Measurements from ENCODE around the gene KRTAP4-7. TPM values are rescaled to one million over a fixed set of nuclear protein-coding genes. Genes with fewer than 3 reads are reported as not detected.

KRTAP4-7 gene
- polyA plus RNA-seq, 1 of the 3 experiments (the other 2 are of a cell fraction) = not detected

- peaks cover 0 to 3% of the 10 kb centered on the region in 2 experiments for H3K36me3 ChIP-seq (replicated peaks in 1 of 2; ENCODE audit: control insufficient read depth in 1 of 2, insufficient read depth in 2 of 2, low read length in 1 of 2)
- no peaks in the 10 kb centered on the region for H3K4me1 ChIP-seq (ENCODE audit: control insufficient read depth in 1 of 2, insufficient read depth in 2 of 2, low read depth in 1 of 2, low read length in 1 of 2)
- peak overlapping the region; percentile 44; the same call in 1 of the 2 replicates for H2AFZ ChIP-seq (ENCODE audit: low read depth)
- no peaks in the 10 kb centered on the region for H3K79me2 ChIP-seq (ENCODE audit: insufficient read depth)
- DNase-seq = no peak
- ChIA-PET CTCF (interaction anchor here (0.6 to 1.4 kb wide), 2 partner anchors 32 to 614 kb away, joined by 3 read pairs; no protein-coding TSS in a partner anchor), POLR2A (no interaction called here)
- H3K9me3 ChIP-seq = no peaks in the 10 kb centered on the region
- peak overlapping the region in 1 of 2 experiments; percentile 44; a peak in 2 of 4 replicates for H3K27ac ChIP-seq (ENCODE audit: low read depth in 2 of 2, low read length in 1 of 2)
- H3F3A ChIP-seq (replicated peaks; ENCODE audit: insufficient read depth) = peaks cover 10% of the 10 kb centered on the region
- TF ChIP-seq SMC3 (IDR thresholded peaks at IDR 0.05; ENCODE audit: low read depth, low read length) (no peak), ZBTB33 (IDR thresholded peaks at IDR 0.05; ENCODE audit: borderline replicate concordance, low read depth) (no peak), CHD2 (IDR thresholded peaks at IDR 0.05; ENCODE audit: low read length, partially characterized antibody) (no peak), USF1 (IDR thresholded peaks at IDR 0.05; ENCODE audit: borderline replicate concordance, low read depth) (no peak), RXRA (IDR thresholded peaks at IDR 0.05; ENCODE audit: borderline replicate concordance, low read depth) (no peak), GATA2 (CRISPR knock-in tag; IDR thresholded peaks at IDR 0.05) (no peak), RAD21 (IDR thresholded peaks at IDR 0.05; ENCODE audit: low read length) (no peak), MXI1 (IDR thresholded peaks at IDR 0.05; ENCODE audit: low read depth, low read length) (no peak), RCOR1 (IDR thresholded peaks at IDR 0.05; ENCODE audit: low read length) (no peak), EZH2phosphoT487 (IDR thresholded peaks at IDR 0.05; ENCODE audit: borderline replicate concordance, low read depth) (no peak), SIN3A (IDR thresholded peaks at IDR 0.05; ENCODE audit: borderline replicate concordance, low read depth, low read length) (no peak), FOSL2 (IDR thresholded peaks at IDR 0.05; ENCODE audit: borderline replicate concordance, low read depth) (no peak), TAF1 (IDR thresholded peaks at IDR 0.05; ENCODE audit: borderline replicate concordance, low read depth, low read length) (no peak), PBX3 (IDR thresholded peaks at IDR 0.05) (no peak), TCF12 (IDR thresholded peaks at IDR 0.05) (no peak), REST (IDR thresholded peaks at IDR 0.05; ENCODE audit: low read depth, low read length) (no peak), TEAD4 (IDR thresholded peaks at IDR 0.05; ENCODE audit: borderline replicate concordance, insufficient read depth) (no peak), RFX5 (IDR thresholded peaks at IDR 0.05; ENCODE audit: low read length) (no peak)
- 3% methylated on average over 7 of the region's 7 CpGs for WGBS (ENCODE audit: low lambda C conversion rate)
- no peaks in the 10 kb centered on the region for H3K27me3 ChIP-seq (ENCODE audit: insufficient read depth)
- H3K4me2 ChIP-seq = peak overlapping the region; percentile 14
- no peak overlapping the region for H3K4me3 ChIP-seq (ENCODE audit: low read depth in 2 of 2, low read length in 1 of 2)
- no peaks in the 10 kb centered on the region for H3K9me2 ChIP-seq
- H3K9ac ChIP-seq = no peak overlapping the region
- no peaks in the 10 kb centered on the region for H4K20me1 ChIP-seq (ENCODE audit: insufficient read depth)
Observed at GRCh38 chr17:41048441-41048840, 35.5 kb upstream of the KRTAP4-7 start.
